Raji (cell line): ENCODE results near the gene KLHDC3.

Source experiments
- POLR2A ChIP-seq: IDR thresholded peaks from 2 replicates; pipeline ENCODE4 v1.6.1; 2011; ENCODE audit warnings: low read depth, low read length, control low read depth; ENCODE audit not compliant: insufficient read depth

The KLHDC3 gene

DNA sequence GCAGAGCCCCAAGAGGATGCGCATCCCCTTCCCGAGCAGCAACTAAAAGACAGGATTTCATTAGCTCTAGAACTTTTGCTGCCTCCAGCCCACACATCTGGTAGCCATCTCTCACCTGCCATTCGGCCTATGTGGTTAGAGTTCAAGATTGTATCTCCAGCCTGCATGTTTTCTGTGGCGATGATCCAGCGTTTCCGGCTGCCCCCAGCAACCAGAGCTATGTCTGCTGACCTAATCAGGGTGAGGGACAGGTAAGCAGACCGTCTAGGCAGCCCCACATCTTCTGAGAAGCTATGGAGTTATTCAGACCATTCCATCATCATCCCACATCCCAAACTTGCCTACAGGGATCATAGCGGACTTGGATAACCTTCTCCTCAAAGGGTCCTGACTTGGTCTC, 41.9 kb downstream of the KLHDC3 start:
- TF ChIP-seq POLR2A, result no peak

DNA sequence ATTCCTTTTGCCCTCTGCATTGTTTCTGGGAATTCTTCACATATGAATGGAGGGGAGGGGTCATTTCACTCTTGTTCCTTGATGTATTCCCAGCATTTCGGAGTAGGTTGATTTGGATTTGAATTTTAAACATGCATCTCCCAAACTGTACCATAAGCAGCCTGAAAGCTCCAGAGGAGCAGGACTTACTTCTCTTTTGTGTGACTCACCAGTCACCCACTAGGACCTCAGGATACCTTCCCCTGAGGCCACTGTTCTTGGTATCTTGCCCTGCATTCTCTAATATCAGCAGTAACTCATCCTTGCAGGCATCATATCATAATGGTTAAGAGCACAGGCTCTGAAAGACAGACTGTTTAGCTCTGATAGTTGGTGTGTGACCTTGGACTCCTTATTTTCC, 44.5 kb downstream of the KLHDC3 start:
- no peak for TF ChIP-seq POLR2A

DNA sequence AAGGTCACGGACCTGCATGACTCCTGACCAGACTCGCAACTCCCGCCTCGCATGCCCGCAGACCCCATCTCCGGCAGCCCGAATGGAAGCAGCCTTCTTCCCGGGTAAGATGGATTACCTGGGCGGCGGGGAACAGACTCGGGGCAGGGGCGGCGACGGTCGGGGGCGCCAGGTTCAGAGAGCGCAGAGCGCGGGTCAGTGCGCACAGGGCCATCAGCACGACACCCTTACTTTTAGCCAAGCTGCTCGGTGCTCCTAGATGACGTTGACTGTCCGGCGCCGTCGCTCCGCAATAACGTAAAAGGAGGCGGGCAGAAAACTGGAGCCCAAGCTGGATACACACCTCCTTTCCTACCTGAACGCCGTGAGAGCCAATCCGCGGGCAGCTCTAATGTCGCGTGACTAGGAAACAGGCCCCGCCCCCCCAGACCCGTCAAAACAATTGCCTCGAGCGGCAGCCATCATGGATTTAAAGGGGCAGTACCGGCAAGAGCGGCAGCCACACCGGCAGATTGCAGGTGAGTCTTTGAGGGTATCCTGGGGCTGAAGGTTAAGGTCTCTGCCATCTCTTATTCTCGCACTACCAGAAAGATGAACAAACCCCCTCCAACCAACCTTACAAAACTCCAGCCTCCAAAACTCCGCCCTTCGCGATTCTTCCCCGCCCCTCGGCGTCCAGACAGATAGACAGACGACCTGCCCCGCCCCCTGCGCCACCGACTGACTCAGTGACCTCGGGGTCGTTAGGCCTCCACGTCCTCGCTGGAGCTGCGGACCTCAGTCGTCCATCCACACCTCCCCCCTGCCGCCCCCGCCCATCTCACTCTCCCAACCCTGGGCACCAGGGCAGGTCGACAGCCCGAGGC, 45.4 kb downstream of the KLHDC3 start, which contains the start of the genes KLC4 and MRPL2:
KLC4 (plus strand) TSS at position 464 of the 866 bp plus-strand sequence. CDS start 1,705 bp downstream, outside the sequence.
MRPL2 (minus strand) TSS at position 267 of the 866 bp plus-strand sequence; CDS start at position 214, 53 bp downstream.
- TF ChIP-seq POLR2A, result peak; percentile 89

DNA sequence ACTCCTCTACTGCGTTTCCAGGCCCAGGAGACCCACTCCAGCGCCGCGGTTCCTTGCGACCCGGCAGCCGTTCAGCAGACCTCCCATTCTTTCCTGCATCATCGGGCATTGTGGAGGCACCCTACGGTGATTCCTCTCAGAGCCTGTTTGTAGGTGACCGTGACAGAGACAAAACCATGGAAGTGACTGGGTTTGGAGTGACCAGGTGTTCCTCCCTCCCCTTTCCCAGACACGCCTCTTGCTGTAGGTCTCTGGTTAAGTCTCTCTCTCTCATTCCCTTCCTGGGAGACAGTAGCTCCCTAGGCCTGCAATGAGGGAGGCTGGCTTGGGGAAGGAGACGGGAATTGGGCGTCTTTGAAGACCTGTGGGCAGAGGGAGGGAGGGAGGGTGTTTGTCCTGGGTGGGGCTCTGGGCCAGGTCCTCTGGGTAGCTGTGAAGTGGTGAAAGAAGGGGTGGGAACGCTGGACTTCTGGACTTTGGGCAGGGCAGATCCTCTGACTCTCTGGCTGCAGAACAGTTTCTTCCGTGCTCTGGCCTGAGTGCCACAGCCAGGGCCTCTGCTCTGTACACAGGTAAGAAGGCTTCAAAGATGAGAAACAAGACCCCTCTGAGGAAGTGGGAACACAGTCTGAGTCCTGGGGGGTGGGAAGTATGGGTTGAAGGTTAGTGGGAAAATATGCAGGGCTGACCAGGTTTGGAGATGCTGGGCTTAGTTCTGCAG, 46.1 kb downstream of the KLHDC3 start:
- TF ChIP-seq POLR2A, result no peak

DNA sequence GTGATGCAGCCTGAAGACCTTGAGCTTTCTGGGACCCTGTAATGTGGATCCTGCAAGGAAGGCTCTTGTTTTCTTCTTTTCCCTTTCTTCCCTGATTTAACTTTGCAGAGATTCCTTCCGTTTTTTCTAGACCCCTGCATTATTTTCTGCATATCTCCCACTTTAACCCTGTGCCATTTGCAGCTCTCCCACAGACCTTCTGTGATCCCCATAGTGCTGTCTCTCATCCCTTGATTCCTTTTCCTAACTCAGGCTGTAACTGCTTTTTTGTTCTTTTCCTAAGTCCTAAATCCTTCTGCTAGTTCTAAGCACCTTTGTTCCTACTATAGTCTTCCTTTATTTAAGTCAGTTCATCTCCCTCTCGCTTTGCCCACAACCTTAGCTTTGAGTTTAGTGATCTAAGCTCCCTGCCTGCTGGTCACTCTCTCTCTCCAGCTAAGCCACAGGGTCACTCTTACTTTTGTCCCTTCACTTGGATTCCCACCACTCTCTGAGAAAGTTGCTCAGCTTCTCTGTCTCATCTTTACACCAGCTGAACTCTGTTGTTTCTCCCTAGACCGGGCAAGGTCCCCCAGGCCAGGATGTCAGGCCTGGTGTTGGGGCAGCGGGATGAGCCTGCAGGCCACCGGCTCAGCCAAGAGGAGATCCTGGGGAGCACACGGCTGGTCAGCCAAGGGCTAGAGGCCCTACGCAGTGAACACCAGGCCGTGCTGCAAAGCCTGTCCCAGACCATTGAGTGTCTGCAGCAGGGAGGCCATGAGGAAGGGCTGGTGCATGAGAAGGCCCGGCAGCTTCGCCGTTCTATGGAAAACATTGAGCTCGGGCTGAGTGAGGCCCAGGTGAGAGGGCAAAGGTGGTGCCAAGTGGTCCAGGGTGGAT, 46.9 kb downstream of the KLHDC3 start:
- TF ChIP-seq POLR2A, result no peak

DNA sequence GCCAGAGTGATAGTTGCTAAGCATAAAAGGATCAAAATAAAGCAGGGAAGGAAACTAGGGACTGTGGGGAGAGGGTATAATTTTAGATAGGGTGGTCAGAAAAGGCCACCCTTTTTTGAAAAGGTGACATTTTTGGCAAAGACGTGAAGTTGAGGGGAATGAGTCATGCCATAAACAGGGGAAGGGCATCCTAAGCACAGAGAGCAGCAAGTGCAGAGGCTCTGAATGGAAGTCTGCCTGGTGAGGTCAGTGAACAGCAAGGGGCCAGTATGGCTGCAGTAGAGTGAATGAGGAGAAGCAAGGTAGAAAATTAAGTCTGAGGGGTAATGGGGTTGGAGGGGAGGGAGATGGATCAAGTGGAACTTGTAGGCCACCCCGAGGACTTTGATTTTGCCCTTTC, 47.8 kb downstream of the KLHDC3 start:
- TF ChIP-seq POLR2A, result no peak

DNA sequence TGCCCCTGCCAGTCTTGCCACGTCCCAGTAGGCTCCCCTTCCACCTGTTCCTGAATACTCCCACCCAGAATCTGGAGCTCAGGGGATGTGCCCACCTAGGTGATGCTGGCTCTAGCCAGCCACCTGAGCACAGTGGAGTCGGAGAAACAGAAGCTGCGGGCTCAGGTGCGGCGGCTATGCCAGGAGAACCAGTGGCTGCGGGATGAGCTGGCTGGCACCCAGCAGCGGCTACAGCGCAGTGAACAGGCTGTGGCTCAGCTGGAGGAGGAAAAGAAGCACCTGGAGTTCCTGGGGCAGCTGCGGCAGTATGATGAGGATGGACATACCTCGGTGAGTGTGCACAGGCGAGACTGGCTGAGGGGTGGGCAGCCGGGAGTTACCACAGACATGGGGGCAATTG, 48.8 kb downstream of the KLHDC3 start:
- no peak for TF ChIP-seq POLR2A

DNA sequence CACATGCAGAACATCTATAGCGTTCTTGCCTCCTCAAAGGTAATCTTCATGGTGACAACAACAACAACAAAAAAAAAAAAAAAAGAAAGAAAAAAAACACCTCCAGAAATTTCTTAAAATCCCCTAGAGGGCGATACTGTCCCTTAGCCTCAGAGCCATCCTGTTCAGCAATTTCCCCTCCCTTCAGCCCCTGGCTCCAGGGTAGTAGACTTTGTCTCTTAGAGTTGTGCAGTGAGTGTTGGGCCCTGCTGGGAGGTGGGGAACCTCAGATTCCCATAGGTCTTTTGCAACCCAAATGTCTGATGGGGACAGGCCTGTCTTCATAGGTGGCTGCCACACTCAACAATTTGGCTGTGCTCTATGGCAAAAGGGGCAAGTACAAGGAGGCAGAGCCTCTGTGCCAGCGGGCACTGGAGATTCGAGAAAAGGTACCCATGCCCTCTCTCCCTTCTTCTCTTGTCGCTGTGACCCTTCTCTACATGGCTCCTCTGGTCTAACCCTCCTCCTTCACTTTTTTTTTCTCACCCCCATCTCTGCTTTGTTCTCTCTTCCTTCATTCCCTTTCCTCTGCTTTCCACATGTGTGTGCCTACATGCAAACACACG, 56.1 kb downstream of the KLHDC3 start:
- no peak for TF ChIP-seq POLR2A
